Uterus (tissue), 4 donors: ENCODE data around the gene CDH4. TPM values are rescaled to one million over a fixed set of nuclear protein-coding genes. Genes with fewer than 3 reads are reported as not detected.
"Not testable (repeated sequence)": the region's sequence is repeated elsewhere in the genome, so short reads cannot be mapped to it uniquely, and the experiment has no call there.

Experiments
- DNase-seq, 2 donors: peaks; one replicate each; pipeline ENCODE4 v3.0.0-alpha.2; 2019 to 2020
- H3K27ac ChIP-seq, 2 donors: fragments of 200-600 bp; sonication (generic); 1 replicate in 1 of 2; 2 replicates in 1 of 2; pipeline ENCODE4 v1.5.1; 2016 to 2018
- H3K27me3 ChIP-seq, 2 donors: fragments of 200-600 bp; sonication (generic); one replicate each; pipeline ENCODE4 v1.5.1; 2018 to 2019; ENCODE audit warnings: control low read depth in 1 of 2
- H3K36me3 ChIP-seq, 2 donors: fragments of 200-600 bp; sonication (generic); one replicate each; pipeline ENCODE4 v1.5.1; 2019; ENCODE audit warnings: control low read depth in 1 of 2
- H3K4me1 ChIP-seq, 2 donors: fragments of 200-600 bp; sonication (generic); one replicate each; pipeline ENCODE4 v1.5.1; 2018 to 2019; ENCODE audit warnings: control low read depth in 1 of 2
- H3K4me3 ChIP-seq, 2 donors: fragments of 200-600 bp; sonication (generic); 1 replicate in 1 of 2; 2 replicates in 1 of 2; pipeline ENCODE4 v1.5.1; 2018 to 2019; ENCODE audit warnings: mild to moderate bottlenecking in 1 of 2
- H3K9me3 ChIP-seq, 2 donors: fragments of 200-600 bp; sonication (generic); one replicate each; pipeline ENCODE4 v1.5.1; 2019; ENCODE audit warnings: control low read depth in 1 of 2
- POLR2A ChIP-seq, 2 donors: fragments of 450-650 bp; IDR thresholded peaks; one replicate each; pipeline ENCODE4 v1.6.1; 2016; ENCODE audit warnings: antibody characterized with exemption in 2 of 2, mild to moderate bottlenecking in 1 of 2, moderate library complexity in 1 of 2
- intact Hi-C: fragments of 100-400 bp; cut with DNase I; formaldehyde crosslinking; loops from one replicate; pipeline ENCODE4 v1.15.1; 2023; ENCODE audit warnings: low total_unique reads
- total RNA-seq, 4 donors: library from RNA; depleted of rRNA in 3 of 4; stranded (reverse); fragments of >200 nt in 3 of 4; gene quantifications; one replicate each; pipeline versions ENCODE4 v1.1.0 to v1.2.4, GENCODE V29; 2014 to 2023
- TF ChIP-seq, protein P1 (sequence below), 4 experiments: fragments of 200-600 bp in 2 of 4; fragments of 450-650 bp in 2 of 4; sonication (generic) in 2 of 4; IDR thresholded peaks; one replicate each; pipeline ENCODE4 v1.5.1; 2016 to 2019; ENCODE audit warnings: antibody characterized with exemption in 4 of 4, mild to moderate bottlenecking in 2 of 4, moderate library complexity in 1 of 4
- donor health status: DM: yes; HTN: yes; CAD: no.

Gene CDH4
- total RNA-seq, 4 donors from 2014 or later: under 0.01 to 0.55 TPM; not detected in 2

- no peaks in the 10 kb centered on the region for H3K9me3 ChIP-seq
- H3K4me3 ChIP-seq: no peak overlapping the region
- H3K27me3 ChIP-seq: no peaks in the 10 kb centered on the region
- no peak overlapping the region for H3K27ac ChIP-seq
- TF ChIP-seq POLR2A (IDR thresholded peaks at IDR 0.05): no peak
- TF ChIP-seq, protein P1, sequence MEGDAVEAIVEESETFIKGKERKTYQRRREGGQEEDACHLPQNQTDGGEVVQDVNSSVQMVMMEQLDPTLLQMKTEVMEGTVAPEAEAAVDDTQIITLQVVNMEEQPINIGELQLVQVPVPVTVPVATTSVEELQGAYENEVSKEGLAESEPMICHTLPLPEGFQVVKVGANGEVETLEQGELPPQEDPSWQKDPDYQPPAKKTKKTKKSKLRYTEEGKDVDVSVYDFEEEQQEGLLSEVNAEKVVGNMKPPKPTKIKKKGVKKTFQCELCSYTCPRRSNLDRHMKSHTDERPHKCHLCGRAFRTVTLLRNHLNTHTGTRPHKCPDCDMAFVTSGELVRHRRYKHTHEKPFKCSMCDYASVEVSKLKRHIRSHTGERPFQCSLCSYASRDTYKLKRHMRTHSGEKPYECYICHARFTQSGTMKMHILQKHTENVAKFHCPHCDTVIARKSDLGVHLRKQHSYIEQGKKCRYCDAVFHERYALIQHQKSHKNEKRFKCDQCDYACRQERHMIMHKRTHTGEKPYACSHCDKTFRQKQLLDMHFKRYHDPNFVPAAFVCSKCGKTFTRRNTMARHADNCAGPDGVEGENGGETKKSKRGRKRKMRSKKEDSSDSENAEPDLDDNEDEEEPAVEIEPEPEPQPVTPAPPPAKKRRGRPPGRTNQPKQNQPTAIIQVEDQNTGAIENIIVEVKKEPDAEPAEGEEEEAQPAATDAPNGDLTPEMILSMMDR (IDR thresholded peaks at IDR 0.05): no peak
- DNase-seq: no peak
- no peaks in the 10 kb centered on the region for H3K36me3 ChIP-seq
- intact Hi-C loops: no loop called here
- H3K4me1 ChIP-seq: no peaks in the 10 kb centered on the region
These were observed 226.0 kb downstream of the CDH4 start for GRCh38 chr20:61478094-61478493.

- intact Hi-C loops: no loop called here
- no peaks in the 10 kb centered on the region for H3K27me3 ChIP-seq
- H3K36me3 ChIP-seq: no peaks in the 10 kb centered on the region
- H3K9me3 ChIP-seq: no peaks in the 10 kb centered on the region
- no peak for TF ChIP-seq POLR2A (IDR thresholded peaks at IDR 0.05)
- TF ChIP-seq, protein P1 (IDR thresholded peaks at IDR 0.05): no peak
- no peak overlapping the region for H3K4me3 ChIP-seq
- DNase-seq: no peak
- no peaks in the 10 kb centered on the region for H3K4me1 ChIP-seq
- H3K27ac ChIP-seq: no peak overlapping the region
These were observed 226.7 kb downstream of the CDH4 start for GRCh38 chr20:61478611-61479305.

DNA sequence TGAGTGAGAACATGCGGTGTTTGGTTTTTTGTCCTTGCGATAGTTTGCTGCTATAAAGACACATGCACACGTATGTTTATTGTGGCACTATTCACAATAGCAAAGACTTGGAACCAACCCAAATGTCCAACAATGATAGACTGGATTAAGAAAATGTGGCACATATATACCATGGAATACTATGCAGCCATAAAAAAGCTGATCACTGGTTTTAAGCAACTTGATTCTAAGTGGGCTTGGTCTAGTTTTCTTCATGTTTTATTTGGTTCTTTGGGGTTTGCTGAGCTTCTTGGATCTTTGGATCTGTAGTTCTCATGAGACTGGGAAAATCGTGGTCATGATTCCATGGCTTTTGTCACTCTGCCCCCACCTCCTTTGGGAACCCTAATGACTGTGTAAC lies 227.4 kb downstream of the CDH4 start:
- H3K36me3 ChIP-seq, H3K27me3 ChIP-seq, H3K27ac ChIP-seq, H3K4me1 ChIP-seq, H3K4me3 ChIP-seq, H3K9me3 ChIP-seq, intact Hi-C loops, DNase-seq: not testable (repeated sequence)

GRCh38 chr20:61480158-61480825 lies 228.2 kb downstream of the CDH4 start:
- Histone ChIP-seq H3K9me3 (no peaks in the 10 kb centered on the region), H3K27ac (no peak overlapping the region), H3K4me3 (no peak overlapping the region), H3K36me3 (no peaks in the 10 kb centered on the region), H3K27me3 (no peaks in the 10 kb centered on the region), H3K4me1 (no peaks in the 10 kb centered on the region)
- TF ChIP-seq, protein P1 (IDR thresholded peaks at IDR 0.05): no peak
- no peak for TF ChIP-seq POLR2A (IDR thresholded peaks at IDR 0.05)
- intact Hi-C loops: no loop called here
- no peak for DNase-seq

- TF ChIP-seq, protein P1 (IDR thresholded peaks at IDR 0.05): no peak
- no peak for TF ChIP-seq POLR2A (IDR thresholded peaks at IDR 0.05)
- no peaks in the 10 kb centered on the region for H3K9me3 ChIP-seq
These were observed 230.2 kb downstream of the CDH4 start for GRCh38 chr20:61482056-61482887.

More at GRCh38 chr20:61482056-61482887, 230.2 kb downstream of the CDH4 start:
- no peak for DNase-seq
- Histone ChIP-seq H3K27me3 (no peaks in the 10 kb centered on the region), H3K36me3 (no peaks in the 10 kb centered on the region), H3K4me3 (no peak overlapping the region), H3K4me1 (no peaks in the 10 kb centered on the region), H3K27ac (no peak overlapping the region)
- intact Hi-C loops: no loop called here
